ENCODE results near the gene UBXN2A. TPM values are rescaled to one million over a fixed set of nuclear protein-coding genes. Genes with fewer than 3 reads are reported as not detected.
A peak's percentile ranks its signal among the peaks of the same experiment; 100 is the strongest.

Gene UBXN2A
- total and polyA plus RNA-seq, 2 experiments from 2014 or later: 14.7 to 19.3 TPM

- TF ChIP-seq CTCF (IDR thresholded peaks at IDR 0.05; ENCODE audit: low read depth, low read length): no peak
- H3K4me1 ChIP-seq (ENCODE audit: low read depth): peaks cover 6% of the 10 kb centered on the region
- no peak overlapping the region for H3K27ac ChIP-seq
- no peak overlapping the region for H3K4me3 ChIP-seq
- H3K27me3 ChIP-seq: no peaks in the 10 kb centered on the region
- no peak for DNase-seq (ENCODE audit: low read depth in 1 of 2, low spot score in 1 of 2)
- H3K36me3 ChIP-seq: no peaks in the 10 kb centered on the region
- no peaks in the 10 kb centered on the region for H3K9me3 ChIP-seq (ENCODE audit: low read depth)
These were observed 23.4 kb upstream of the UBXN2A start for GRCh38 chr2:23916727-23917405.

- DNase-seq (ENCODE audit: low read depth in 1 of 2, low spot score in 1 of 2): no peak
- no peaks in the 10 kb centered on the region for H3K27me3 ChIP-seq
- H3K36me3 ChIP-seq: no peaks in the 10 kb centered on the region
- no peak overlapping the region for H3K4me3 ChIP-seq
- H3K9me3 ChIP-seq (ENCODE audit: low read depth): no peaks in the 10 kb centered on the region
- no peak overlapping the region for H3K27ac ChIP-seq
- peaks cover 8% of the 10 kb centered on the region for H3K4me1 ChIP-seq (ENCODE audit: low read depth)
- no peak for TF ChIP-seq CTCF (IDR thresholded peaks at IDR 0.05; ENCODE audit: low read depth, low read length)
These were observed 21.3 kb upstream of the UBXN2A start for GRCh38 chr2:23918837-23919489.

GRCh38 chr2:23924589-23925359 lies 15.5 kb upstream of the UBXN2A start:
- no peak for DNase-seq (ENCODE audit: low read depth in 1 of 2, low spot score in 1 of 2)
- H3K9me3 ChIP-seq (ENCODE audit: low read depth): no peaks in the 10 kb centered on the region
- peaks cover 21% of the 10 kb centered on the region for H3K4me1 ChIP-seq (ENCODE audit: low read depth)
- no peaks in the 10 kb centered on the region for H3K36me3 ChIP-seq
- H3K27me3 ChIP-seq: no peaks in the 10 kb centered on the region
- H3K4me3 ChIP-seq: peak overlapping the region; percentile 82
- H3K27ac ChIP-seq: peak overlapping the region; percentile 98
- no peak for TF ChIP-seq CTCF (IDR thresholded peaks at IDR 0.05; ENCODE audit: low read depth, low read length)

GRCh38 chr2:23925702-23926289 lies 14.5 kb upstream of the UBXN2A start:
- Histone ChIP-seq H3K27ac (peak overlapping the region; percentile 98), H3K36me3 (no peaks in the 10 kb centered on the region), H3K27me3 (no peaks in the 10 kb centered on the region), H3K9me3 (ENCODE audit: low read depth) (no peaks in the 10 kb centered on the region), H3K4me1 (ENCODE audit: low read depth) (peaks cover 21% of the 10 kb centered on the region), H3K4me3 (peak overlapping the region; percentile 82)
- DNase-seq (ENCODE audit: low read depth in 1 of 2, low spot score in 1 of 2): peak; percentile 53 to 67
- no peak for TF ChIP-seq CTCF (IDR thresholded peaks at IDR 0.05; ENCODE audit: low read depth, low read length)

GRCh38 chr2:23926290-23926749 lies 13.9 kb upstream of the UBXN2A start:
- no peak for TF ChIP-seq CTCF (IDR thresholded peaks at IDR 0.05; ENCODE audit: low read depth, low read length)
- Histone ChIP-seq H3K27ac (peak overlapping the region; percentile 98), H3K4me3 (peak overlapping the region; percentile 82), H3K27me3 (no peaks in the 10 kb centered on the region), H3K36me3 (no peaks in the 10 kb centered on the region), H3K4me1 (ENCODE audit: low read depth) (peaks cover 18% of the 10 kb centered on the region), H3K9me3 (ENCODE audit: low read depth) (no peaks in the 10 kb centered on the region)
- peak in 1 of 2 donors; percentile 61 for DNase-seq (ENCODE audit: low read depth in 1 of 2, low spot score in 1 of 2)

All from cardiac muscle cell (in vitro differentiated cells and primary cell).